GM12801 (cell line): Measurements from ENCODE around the gene ACAA2.

ENCODE experiments used
- TF ChIP-seq, protein P1 (sequence below): IDR thresholded peaks from one replicate; pipeline ENCODE4 v1.5.1; 2011; ENCODE audit warnings: control low read depth; ENCODE audit not compliant: insufficient read length; ENCODE audit errors: extremely low read depth

The ACAA2 gene

GRCh38 chr18:49763590-49763989 is 49.7 kb downstream of the ACAA2 start:
- TF ChIP-seq, protein P1, sequence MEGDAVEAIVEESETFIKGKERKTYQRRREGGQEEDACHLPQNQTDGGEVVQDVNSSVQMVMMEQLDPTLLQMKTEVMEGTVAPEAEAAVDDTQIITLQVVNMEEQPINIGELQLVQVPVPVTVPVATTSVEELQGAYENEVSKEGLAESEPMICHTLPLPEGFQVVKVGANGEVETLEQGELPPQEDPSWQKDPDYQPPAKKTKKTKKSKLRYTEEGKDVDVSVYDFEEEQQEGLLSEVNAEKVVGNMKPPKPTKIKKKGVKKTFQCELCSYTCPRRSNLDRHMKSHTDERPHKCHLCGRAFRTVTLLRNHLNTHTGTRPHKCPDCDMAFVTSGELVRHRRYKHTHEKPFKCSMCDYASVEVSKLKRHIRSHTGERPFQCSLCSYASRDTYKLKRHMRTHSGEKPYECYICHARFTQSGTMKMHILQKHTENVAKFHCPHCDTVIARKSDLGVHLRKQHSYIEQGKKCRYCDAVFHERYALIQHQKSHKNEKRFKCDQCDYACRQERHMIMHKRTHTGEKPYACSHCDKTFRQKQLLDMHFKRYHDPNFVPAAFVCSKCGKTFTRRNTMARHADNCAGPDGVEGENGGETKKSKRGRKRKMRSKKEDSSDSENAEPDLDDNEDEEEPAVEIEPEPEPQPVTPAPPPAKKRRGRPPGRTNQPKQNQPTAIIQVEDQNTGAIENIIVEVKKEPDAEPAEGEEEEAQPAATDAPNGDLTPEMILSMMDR, result no peak

GRCh38 chr18:49762191-49763077 is 50.9 kb downstream of the ACAA2 start:
- TF ChIP-seq, protein P1, result no peak

- TF ChIP-seq, protein P1, result no peak
Measured at GRCh38 chr18:49761771-49762170, 51.6 kb downstream of the ACAA2 start.

GRCh38 chr18:49758263-49758610 is 55.1 kb downstream of the ACAA2 start:
- TF ChIP-seq, protein P1, result no peak

DNA sequence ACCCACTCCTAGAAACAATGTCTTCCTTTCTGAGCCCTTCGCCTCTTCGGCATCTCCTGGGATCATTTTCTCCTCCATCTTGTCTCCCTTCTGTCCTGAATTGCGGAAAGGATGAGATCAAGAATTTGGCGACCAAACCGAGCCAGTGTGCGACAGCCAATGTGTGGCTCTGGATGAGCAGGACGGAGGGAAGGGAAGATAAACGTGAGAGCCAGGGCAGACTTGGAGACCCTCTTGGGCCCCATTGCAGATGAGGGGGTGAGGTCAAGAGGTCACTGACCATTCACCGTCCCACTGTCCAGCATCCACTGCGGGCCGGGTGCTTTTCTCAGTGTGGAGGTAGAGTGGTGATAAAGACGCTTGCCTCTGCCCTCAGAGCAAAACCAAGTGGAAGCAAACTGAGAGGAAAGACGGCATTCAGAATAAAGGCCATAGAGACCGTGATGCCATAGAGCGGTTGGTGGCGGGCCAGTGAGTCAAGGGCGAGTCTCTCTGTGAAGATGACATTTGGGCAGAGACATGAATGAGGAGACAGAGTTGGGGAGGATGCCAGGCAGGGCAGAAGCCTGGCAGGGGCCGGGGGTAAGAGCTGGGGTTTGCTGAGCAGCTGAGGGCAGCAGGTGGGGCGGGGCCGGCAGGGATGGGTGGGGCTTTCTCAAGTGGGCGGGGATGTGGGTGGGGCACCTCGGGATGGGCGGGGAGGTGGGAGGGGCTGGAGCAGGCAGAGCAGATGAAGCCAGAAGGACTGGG is 55.6 kb downstream of the ACAA2 start:
- TF ChIP-seq, protein P1, result no peak

GRCh38 chr18:49756671-49757362 is 56.5 kb downstream of the ACAA2 start:
- TF ChIP-seq, protein P1, result no peak

GRCh38 chr18:49756135-49756534 is 57.2 kb downstream of the ACAA2 start:
- TF ChIP-seq, protein P1, result no peak
